IMR-90 (cell line): Measurements from ENCODE around the gene PLAGL1. TPM values are rescaled to one million over a fixed set of nuclear protein-coding genes. Genes with fewer than 3 reads are reported as not detected.

ENCODE experiments used
- ATAC-seq: fragments of 200-7000 bp; cut with Tn5 transposase; 2 replicates; pipeline ENCODE4 v1.9.1; 2020; ENCODE audit warnings: low read depth, mild to moderate bottlenecking, moderate library complexity
- BruUV-seq: library from RNA; stranded (reverse); fragments of 400-500 nt; replicated peaks from 2 replicates; lab custom pipeline; 2021; lab: Mats Ljungman, UMichigan
- CTCF ChIA-PET: fragments of 300-600 bp; formaldehyde crosslinking; extraction: SDS; loops from one replicate; lab custom pipeline; 2021; ENCODE audit warnings: antibody characterized with exemption; lab: Yijun Ruan, JAX
- POLR2A ChIA-PET: fragments of 300-600 bp; sonication (Branson Sonifier 250); formaldehyde crosslinking; loops from one replicate; lab custom pipeline; 2022; ENCODE audit warnings: antibody characterized with exemption; ENCODE audit not compliant: unreplicated experiment; lab: Charles Lee
- DNase-seq: peaks from one replicate; pipeline ENCODE4 v3.0.0; 2013
- H2AFZ ChIP-seq: replicated peaks from 2 replicates; pipeline ENCODE3; 2013; ENCODE audit warnings: low read length, mild to moderate bottlenecking; ENCODE audit not compliant: poor library complexity
- H2AK5ac ChIP-seq: 2 replicates; pipeline ENCODE4 v1.6.1; 2013; ENCODE audit warnings: low read depth, low read length, inconsistent platforms
- H2AK9ac ChIP-seq: replicated peaks from 2 replicates; pipeline ENCODE3; 2013; ENCODE audit warnings: mild to moderate bottlenecking, low read depth, low read length, moderate library complexity; ENCODE audit not compliant: poor library complexity
- H2BK120ac ChIP-seq: 2 replicates; pipeline ENCODE4 v1.6.1; 2013; ENCODE audit warnings: low read depth, low read length, inconsistent platforms
- H2BK15ac ChIP-seq: 3 replicates; pipeline ENCODE4 v1.6.1; 2013; ENCODE audit warnings: low read depth, low read length, inconsistent platforms
- H2BK20ac ChIP-seq: 2 replicates; pipeline ENCODE4 v1.6.1; 2013; ENCODE audit warnings: low read depth, mild to moderate bottlenecking, inconsistent platforms, low read length, moderate library complexity
- H2BK5ac ChIP-seq: 2 replicates; pipeline ENCODE4 v1.6.1; 2013; ENCODE audit warnings: mild to moderate bottlenecking, low read depth, low read length, inconsistent platforms; ENCODE audit not compliant: poor library complexity, severe bottlenecking
- H3K14ac ChIP-seq: replicated peaks from 2 replicates; pipeline ENCODE4 v1.6.1; 2013; ENCODE audit warnings: low read depth, low read length, inconsistent platforms
- H3K18ac ChIP-seq: 2 replicates; pipeline ENCODE4 v1.6.1; 2013; ENCODE audit warnings: low read depth, low read length, control low read depth
- H3K23ac ChIP-seq: 2 replicates; pipeline ENCODE4 v1.6.1; 2013; ENCODE audit warnings: low read depth, low read length, inconsistent platforms
- H3K27ac ChIP-seq: 2 replicates; pipeline ENCODE4 v1.5.1; 2013; ENCODE audit warnings: mild to moderate bottlenecking, control low read depth, low read length; ENCODE audit not compliant: insufficient read depth
- H3K27me3 ChIP-seq: 2 replicates; pipeline ENCODE4 v1.6.1; 2013; ENCODE audit warnings: low read length; ENCODE audit not compliant: control insufficient read depth, insufficient read depth
- H3K36me3 ChIP-seq: 2 replicates; pipeline ENCODE4 v1.6.1; 2013; ENCODE audit warnings: low read length, mixed read lengths; ENCODE audit not compliant: control insufficient read depth, insufficient read depth
- H3K4ac ChIP-seq: 2 replicates; pipeline ENCODE4 v1.6.1; 2013; ENCODE audit warnings: low read depth, low read length, inconsistent platforms
- H3K4me1 ChIP-seq: 2 replicates; pipeline ENCODE4 v1.6.1; 2013; ENCODE audit warnings: low read length, mixed read lengths; ENCODE audit not compliant: control insufficient read depth, insufficient read depth
- H3K4me2 ChIP-seq: 2 replicates; pipeline ENCODE4 v1.6.1; 2013; ENCODE audit warnings: low read depth, mild to moderate bottlenecking, control low read depth, low read length, moderate library complexity
- H3K4me3 ChIP-seq: 2 replicates; pipeline ENCODE4 v1.5.1; 2013; ENCODE audit warnings: low read depth, mild to moderate bottlenecking, control low read depth, low read length, moderate library complexity; ENCODE audit not compliant: insufficient read depth
- H3K56ac ChIP-seq: 2 replicates; pipeline ENCODE4 v1.6.1; 2013; ENCODE audit warnings: low read length, inconsistent platforms; ENCODE audit not compliant: insufficient read depth; ENCODE audit errors: extremely low read depth
- H3K79me1 ChIP-seq, 2 experiments: 2 replicates each; pipeline ENCODE4 v1.6.1; 2013; ENCODE audit warnings: low read length in 2 of 2, inconsistent platforms in 1 of 2, low read depth in 1 of 2
- H3K9ac ChIP-seq: 2 replicates; pipeline ENCODE4 v1.6.1; 2013; ENCODE audit warnings: low read depth, low read length, control low read depth
- H3K9me1 ChIP-seq: 2 replicates; pipeline ENCODE4 v1.6.1; 2013; ENCODE audit warnings: low read length, inconsistent platforms; ENCODE audit not compliant: insufficient read depth
- H3K9me3 ChIP-seq: 2 replicates; pipeline ENCODE4 v1.6.1; 2013; ENCODE audit warnings: low read length; ENCODE audit not compliant: control insufficient read depth, insufficient read depth
- H4K20me1 ChIP-seq: 2 replicates; pipeline ENCODE4 v1.6.1; 2013; ENCODE audit warnings: low read length, inconsistent platforms; ENCODE audit not compliant: insufficient read depth
- H4K5ac ChIP-seq: 2 replicates; pipeline ENCODE4 v1.6.1; 2013; ENCODE audit warnings: mild to moderate bottlenecking, low read depth, low read length, control low read depth
- H4K8ac ChIP-seq, 2 experiments: 2 replicates each; pipeline ENCODE4 v1.6.1; 2013; ENCODE audit warnings: low read depth in 2 of 2, low read length in 2 of 2, control low read depth in 1 of 2, inconsistent platforms in 1 of 2
- H4K91ac ChIP-seq: 2 replicates; pipeline ENCODE4 v1.6.1; 2013; ENCODE audit warnings: low read depth, low read length, inconsistent platforms; ENCODE audit not compliant: insufficient read depth
- CEBPB ChIP-seq: IDR thresholded peaks from 2 replicates; pipeline ENCODE4 v1.6.1; 2012; ENCODE audit warnings: low read depth, low read length, improper control_type of control experiment
- CHD1 ChIP-seq: IDR thresholded peaks from 2 replicates; pipeline ENCODE4 v1.6.1; 2012; ENCODE audit warnings: low read depth, low read length, improper control_type of control experiment
- FOS ChIP-seq: fragments of 150-350 bp; IDR thresholded peaks from 2 replicates; pipeline ENCODE4 v1.6.1; 2016; ENCODE audit warnings: low read depth, low read length
- MAZ ChIP-seq: IDR thresholded peaks from 2 replicates; pipeline ENCODE4 v1.6.1; 2012; ENCODE audit warnings: low read depth, mild to moderate bottlenecking, low read length, improper control_type of control experiment, moderate library complexity, borderline replicate concordance
- NFE2L2 ChIP-seq: fragments of 150-350 bp; IDR thresholded peaks from 2 replicates; pipeline ENCODE4 v1.6.1; 2016; ENCODE audit warnings: low read depth, mild to moderate bottlenecking, low read length
- POLR2A ChIP-seq: IDR thresholded peaks from 2 replicates; pipeline ENCODE4 v1.6.1; 2012; ENCODE audit warnings: mild to moderate bottlenecking, low read depth, low read length
- RAD21 ChIP-seq: IDR thresholded peaks from 2 replicates; pipeline ENCODE4 v1.6.1; 2012; ENCODE audit warnings: low read length, improper control_type of control experiment
- RFX5 ChIP-seq: IDR thresholded peaks from 2 replicates; pipeline ENCODE4 v1.8.0; 2012; ENCODE audit warnings: low read depth, mild to moderate bottlenecking, low read length, moderate library complexity
- SMC3 ChIP-seq: fragments of 150-350 bp; IDR thresholded peaks from 2 replicates; pipeline ENCODE4 v1.6.1; 2016; ENCODE audit warnings: low read depth, mild to moderate bottlenecking, antibody characterized with exemption, low read length, moderate library complexity
- USF2 ChIP-seq: fragments of 150-350 bp; IDR thresholded peaks from 2 replicates; pipeline ENCODE4 v1.6.1; 2017; ENCODE audit warnings: mild to moderate bottlenecking, antibody characterized with exemption, low read length, low read depth
- WGBS, 2 experiments: methylation state at CpG; one replicate each; pipeline versions ENCODE4 v1.1.5 to v1.1.7; 2013; ENCODE audit warnings: missing lambda C conversion rate in 2 of 2; ENCODE audit not compliant: insufficient read length in 1 of 2; ENCODE audit errors: extremely low coverage in 2 of 2; 5-methylcytosine and 5-hydroxymethylcytosine counted together
- dilution Hi-C: fragments of 300-500 bp; cut with HindIII; formaldehyde crosslinking; loops from one replicate; pipeline ENCODE4 v1.14.3; 2018; ENCODE audit warnings: low sequenced_read_pairs; ENCODE audit not compliant: unreplicated experiment
- in situ Hi-C: fragments of 300-500 bp; cut with MboI; formaldehyde crosslinking; loops from 3 replicates; pipeline ENCODE4 v1.14.3; 2019; ENCODE audit warnings: low sequenced_read_pairs, inconsistent platforms, mixed read lengths
- intact Hi-C: fragments of 100-400 bp; cut with micrococcal nuclease; formaldehyde crosslinking; loops from 2 replicates; pipeline ENCODE4 v1.10.0; 2022
- polyA plus RNA-seq, 3 experiments: library from polyadenylated mRNA; depleted of rRNA; stranded (reverse); fragments of >200 nt; gene quantifications; 2 replicates each; pipeline ENCODE4 v1.2.3, GENCODE V29; 2012; ENCODE audit warnings: low replicate concordance in 1 of 3
- total RNA-seq: library from RNA; depleted of rRNA; stranded (reverse); fragments of >200 nt; gene quantifications from 2 replicates; pipeline ENCODE4 v1.2.3, GENCODE V29; 2012

The PLAGL1 gene
- total and polyA plus RNA-seq, 2 of the 4 experiments (the other 2 are of a cell fraction), result 23.3 to 73.8 TPM

- CTCF ChIA-PET, result interaction anchor here (0.7 kb wide), 1 partner anchor 30 kb away, joined by 3 read pairs; no protein-coding TSS in a partner anchor
- 71% methylated on average over 1 of the region's 2 CpGs; no CpG with 5 or more reads in 1 of the 2 experiments for WGBS, 2 experiments
Measured at GRCh38 chr6:143982968-143983367, 25.1 kb downstream of the PLAGL1 start.

More at GRCh38 chr6:143982968-143983367, 25.1 kb downstream of the PLAGL1 start:
- no peaks in the 10 kb centered on the region for H4K20me1 ChIP-seq
- no peak overlapping the region for H2AFZ ChIP-seq
- no peak overlapping the region for H3K14ac ChIP-seq
- H3K27me3 ChIP-seq, result peaks cover 4% of the 10 kb centered on the region
- no peak overlapping the region for H3K4me2 ChIP-seq
- 0 out of 2 replicates have a peak, but pooled peaks cover 2% of the 10 kb centered on the region for H3K36me3 ChIP-seq
- H3K23ac ChIP-seq, result no peak overlapping the region
- H2BK15ac ChIP-seq, result no peak overlapping the region
- DNase-seq (no peak), ATAC-seq (no peak)
- H3K9me1 ChIP-seq, result no peaks in the 10 kb centered on the region
- no peak overlapping the region for H2AK9ac ChIP-seq
- H3K9me3 ChIP-seq, result no peaks in the 10 kb centered on the region
- no peak overlapping the region for H3K18ac ChIP-seq
- intact Hi-C loops, result no loop called here
- no peak overlapping the region for H2BK5ac ChIP-seq
- dilution Hi-C loops, result no loop called here
- H3K4ac ChIP-seq, result no peak overlapping the region
- TF ChIP-seq POLR2A (no peak), RAD21 (no peak), USF2 (no peak), RFX5 (no peak), NFE2L2 (no peak), MAZ (no peak), FOS (no peak), CHD1 (no peak), SMC3 (no peak), CEBPB (no peak)
- peaks cover 3 to 8% of the 10 kb centered on the region in 2 experiments for H3K79me1 ChIP-seq
- POLR2A ChIA-PET, result no interaction called here
- no peak overlapping the region for H3K27ac ChIP-seq
- no peak overlapping the region for H4K91ac ChIP-seq
- no TSS peak for BruUV-seq
- in situ Hi-C loops, result no loop called here
- no peaks in the 10 kb centered on the region for H3K4me1 ChIP-seq
- H2AK5ac ChIP-seq, result no peak overlapping the region
- H4K8ac ChIP-seq, result no peak overlapping the region
- H3K4me3 ChIP-seq, result no peak overlapping the region
- H3K9ac ChIP-seq, result no peak overlapping the region
- no peak overlapping the region for H2BK120ac ChIP-seq
- no peak overlapping the region for H4K5ac ChIP-seq
- no peak overlapping the region for H2BK20ac ChIP-seq
- H3K56ac ChIP-seq, result no peak overlapping the region
